ENCODE results near the gene GGT6.

- TF ChIP-seq, protein P1, sequence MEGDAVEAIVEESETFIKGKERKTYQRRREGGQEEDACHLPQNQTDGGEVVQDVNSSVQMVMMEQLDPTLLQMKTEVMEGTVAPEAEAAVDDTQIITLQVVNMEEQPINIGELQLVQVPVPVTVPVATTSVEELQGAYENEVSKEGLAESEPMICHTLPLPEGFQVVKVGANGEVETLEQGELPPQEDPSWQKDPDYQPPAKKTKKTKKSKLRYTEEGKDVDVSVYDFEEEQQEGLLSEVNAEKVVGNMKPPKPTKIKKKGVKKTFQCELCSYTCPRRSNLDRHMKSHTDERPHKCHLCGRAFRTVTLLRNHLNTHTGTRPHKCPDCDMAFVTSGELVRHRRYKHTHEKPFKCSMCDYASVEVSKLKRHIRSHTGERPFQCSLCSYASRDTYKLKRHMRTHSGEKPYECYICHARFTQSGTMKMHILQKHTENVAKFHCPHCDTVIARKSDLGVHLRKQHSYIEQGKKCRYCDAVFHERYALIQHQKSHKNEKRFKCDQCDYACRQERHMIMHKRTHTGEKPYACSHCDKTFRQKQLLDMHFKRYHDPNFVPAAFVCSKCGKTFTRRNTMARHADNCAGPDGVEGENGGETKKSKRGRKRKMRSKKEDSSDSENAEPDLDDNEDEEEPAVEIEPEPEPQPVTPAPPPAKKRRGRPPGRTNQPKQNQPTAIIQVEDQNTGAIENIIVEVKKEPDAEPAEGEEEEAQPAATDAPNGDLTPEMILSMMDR (IDR thresholded peaks at IDR 0.05; ENCODE audit: low read depth, low read length): no peak
- TF ChIP-seq EZH2phosphoT487 (IDR thresholded peaks at IDR 0.05; ENCODE audit: low read depth): no peak
These were observed 33.2 kb downstream of the GGT6 start for GRCh38 chr17:4527134-4527533.

Data from OCI-LY3 (cell line).